ENCODE data around the gene ARHGAP32.

DNA sequence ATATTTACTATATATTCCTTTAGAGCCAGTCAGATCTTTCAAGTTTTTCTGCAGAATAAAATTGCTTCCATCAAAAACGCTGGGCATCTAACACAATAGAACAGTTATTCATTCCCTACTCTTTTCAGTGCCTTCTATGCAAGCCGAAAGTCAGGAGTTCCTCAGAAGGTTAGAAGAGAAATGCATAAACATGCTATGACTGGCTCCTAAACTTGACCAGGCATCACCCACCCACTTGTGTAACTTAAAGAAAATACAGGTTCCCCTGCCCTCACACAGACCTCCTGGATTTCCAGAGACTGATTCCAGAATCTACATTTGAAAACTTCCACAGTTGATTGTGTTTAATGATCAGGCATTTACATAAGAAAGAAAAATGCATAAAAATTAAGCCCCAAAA is 19.3 kb upstream of the ARHGAP32 start:
- TF ChIP-seq, protein P1, sequence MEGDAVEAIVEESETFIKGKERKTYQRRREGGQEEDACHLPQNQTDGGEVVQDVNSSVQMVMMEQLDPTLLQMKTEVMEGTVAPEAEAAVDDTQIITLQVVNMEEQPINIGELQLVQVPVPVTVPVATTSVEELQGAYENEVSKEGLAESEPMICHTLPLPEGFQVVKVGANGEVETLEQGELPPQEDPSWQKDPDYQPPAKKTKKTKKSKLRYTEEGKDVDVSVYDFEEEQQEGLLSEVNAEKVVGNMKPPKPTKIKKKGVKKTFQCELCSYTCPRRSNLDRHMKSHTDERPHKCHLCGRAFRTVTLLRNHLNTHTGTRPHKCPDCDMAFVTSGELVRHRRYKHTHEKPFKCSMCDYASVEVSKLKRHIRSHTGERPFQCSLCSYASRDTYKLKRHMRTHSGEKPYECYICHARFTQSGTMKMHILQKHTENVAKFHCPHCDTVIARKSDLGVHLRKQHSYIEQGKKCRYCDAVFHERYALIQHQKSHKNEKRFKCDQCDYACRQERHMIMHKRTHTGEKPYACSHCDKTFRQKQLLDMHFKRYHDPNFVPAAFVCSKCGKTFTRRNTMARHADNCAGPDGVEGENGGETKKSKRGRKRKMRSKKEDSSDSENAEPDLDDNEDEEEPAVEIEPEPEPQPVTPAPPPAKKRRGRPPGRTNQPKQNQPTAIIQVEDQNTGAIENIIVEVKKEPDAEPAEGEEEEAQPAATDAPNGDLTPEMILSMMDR (IDR thresholded peaks at IDR 0.05): no peak
- TF ChIP-seq POLR2A (IDR thresholded peaks at IDR 0.05): no peak

Measured in heart left ventricle (tissue), 13 donors.